H9 (cell line): ENCODE measurements around the gene GSK3A. TPM values are rescaled to one million over a fixed set of nuclear protein-coding genes. Genes with fewer than 3 reads are reported as not detected.

Source experiments
- DNase-seq: peaks from one replicate; pipeline ENCODE4 v3.0.0-alpha.2; 2017
- H2AFZ ChIP-seq: one replicate; pipeline ENCODE4 v1.6.1; 2013; ENCODE audit warnings: mild to moderate bottlenecking, low read length, control low read depth, moderate library complexity
- H2AK5ac ChIP-seq: 2 replicates; pipeline ENCODE4 v1.6.1; 2013; ENCODE audit warnings: low read length, control low read depth, mixed read lengths; ENCODE audit not compliant: insufficient read length
- H2BK120ac ChIP-seq: one replicate; pipeline ENCODE4 v1.6.1; 2013; ENCODE audit warnings: low read depth, mild to moderate bottlenecking, low read length, control low read depth, inconsistent platforms; ENCODE audit not compliant: poor library complexity, severe bottlenecking
- H2BK12ac ChIP-seq: 2 replicates; pipeline ENCODE4 v1.6.1; 2013; ENCODE audit warnings: low read length, control low read depth, mixed read lengths, low read depth; ENCODE audit not compliant: insufficient read length
- H2BK15ac ChIP-seq: 2 replicates; pipeline ENCODE4 v1.6.1; 2013; ENCODE audit warnings: low read depth, low read length, control low read depth
- H2BK20ac ChIP-seq: one replicate; pipeline ENCODE4 v1.6.1; 2013; ENCODE audit warnings: low read depth, mild to moderate bottlenecking, low read length, control low read depth, inconsistent platforms; ENCODE audit not compliant: poor library complexity, severe bottlenecking
- H2BK5ac ChIP-seq: 2 replicates; pipeline ENCODE4 v1.6.1; 2013; ENCODE audit warnings: low read length, control low read depth, mixed read lengths; ENCODE audit not compliant: insufficient read length
- H3K14ac ChIP-seq: 2 replicates; pipeline ENCODE4 v1.6.1; 2013; ENCODE audit warnings: low read length, control low read depth; ENCODE audit not compliant: insufficient read depth
- H3K18ac ChIP-seq: 2 replicates; pipeline ENCODE4 v1.6.1; 2013; ENCODE audit warnings: low read depth, mild to moderate bottlenecking, mixed read lengths, low read length, control low read depth; ENCODE audit not compliant: insufficient read length
- H3K23ac ChIP-seq: 2 replicates; pipeline ENCODE4 v1.6.1; 2013; ENCODE audit warnings: low read length, control low read depth, mixed read lengths, low read depth; ENCODE audit not compliant: insufficient read length
- H3K23me2 ChIP-seq: 2 replicates; pipeline ENCODE4 v1.6.1; 2013; ENCODE audit warnings: low read depth, mild to moderate bottlenecking, mixed read lengths, low read length, control low read depth; ENCODE audit not compliant: insufficient read length, poor library complexity, severe bottlenecking
- H3K27ac ChIP-seq: 2 replicates; pipeline ENCODE4 v1.5.1; 2013; ENCODE audit warnings: low read length, control low read depth, mixed read lengths, low read depth; ENCODE audit not compliant: insufficient read length
- H3K27me3 ChIP-seq: 2 replicates; pipeline ENCODE4 v1.6.1; 2013; ENCODE audit warnings: low read length, control low read depth, inconsistent platforms; ENCODE audit not compliant: insufficient read depth
- H3K4ac ChIP-seq: 2 replicates; pipeline ENCODE4 v1.6.1; 2013; ENCODE audit warnings: low read depth, mild to moderate bottlenecking, control low read depth, inconsistent platforms, low read length, moderate library complexity
- H3K4me1 ChIP-seq: 2 replicates; pipeline ENCODE4 v1.6.1; 2013; ENCODE audit warnings: low read length, control low read depth, inconsistent platforms; ENCODE audit not compliant: insufficient read depth
- H3K4me2 ChIP-seq: 2 replicates; pipeline ENCODE4 v1.6.1; 2013; ENCODE audit warnings: low read length, control low read depth, mixed read lengths; ENCODE audit not compliant: insufficient read length, insufficient read depth
- H3K56ac ChIP-seq: 2 replicates; pipeline ENCODE4 v1.6.1; 2013; ENCODE audit warnings: low read depth, mild to moderate bottlenecking, mixed read lengths, low read length, control low read depth; ENCODE audit not compliant: insufficient read length
- H3K79me1 ChIP-seq: 2 replicates; pipeline ENCODE4 v1.6.1; 2013; ENCODE audit warnings: low read depth, mild to moderate bottlenecking, moderate library complexity, low read length, control low read depth, inconsistent platforms; ENCODE audit not compliant: insufficient read depth, poor library complexity, severe bottlenecking
- H3K79me2 ChIP-seq: 2 replicates; pipeline ENCODE4 v1.6.1; 2013; ENCODE audit warnings: low read length, control low read depth, inconsistent platforms; ENCODE audit not compliant: insufficient read depth
- H3K9ac ChIP-seq: 2 replicates; pipeline ENCODE4 v1.6.1; 2013; ENCODE audit warnings: low read length, control low read depth, mixed read lengths; ENCODE audit not compliant: insufficient read length; ENCODE audit errors: extremely low read depth
- H3K9me3 ChIP-seq: one replicate; pipeline ENCODE4 v1.6.1; 2013; ENCODE audit warnings: low read depth, low read length, inconsistent platforms; ENCODE audit not compliant: control insufficient read depth
- H3T11ph ChIP-seq: one replicate; pipeline ENCODE4 v1.6.1; 2013; ENCODE audit warnings: mild to moderate bottlenecking, low read length, control low read depth, inconsistent platforms
- H4K20me1 ChIP-seq: one replicate; pipeline ENCODE4 v1.6.1; 2013; ENCODE audit not compliant: control insufficient read depth, insufficient read length, insufficient read depth
- H4K5ac ChIP-seq: 2 replicates; pipeline ENCODE4 v1.6.1; 2013; ENCODE audit warnings: low read depth, mild to moderate bottlenecking, mixed read lengths, low read length, control low read depth; ENCODE audit not compliant: insufficient read length
- H4K8ac ChIP-seq: replicated peaks from 2 replicates; pipeline ENCODE4 v1.6.1; 2013; ENCODE audit warnings: low read length, control low read depth, mixed read lengths, low read depth; ENCODE audit not compliant: insufficient read length
- H4K91ac ChIP-seq: 2 replicates; pipeline ENCODE4 v1.6.1; 2013; ENCODE audit warnings: low read depth, mild to moderate bottlenecking, moderate library complexity, mixed read lengths, low read length, control low read depth; ENCODE audit not compliant: insufficient read length
- H3K27ac Mint-ChIP-seq, 3 experiments: 2 replicates in 2 of 3; 3 replicates in 1 of 3; pipeline ENCODE4 v1.8.0; 2020 to 2021; ENCODE audit warnings: mixed read lengths in 3 of 3, mild to moderate bottlenecking in 1 of 3, moderate library complexity in 1 of 3
- H3K27me3 Mint-ChIP-seq: 2 replicates; pipeline ENCODE4 v1.8.0; 2021; ENCODE audit warnings: low read depth, mild to moderate bottlenecking, moderate library complexity, mixed read lengths
- H3K36me3 Mint-ChIP-seq, 3 experiments: 2 replicates in 2 of 3; 3 replicates in 1 of 3; pipeline ENCODE4 v1.8.0; 2020 to 2021; ENCODE audit warnings: low read depth in 3 of 3, mixed read lengths in 3 of 3; ENCODE audit not compliant: insufficient read depth in 1 of 3
- H3K4me1 Mint-ChIP-seq, 2 experiments: 2 replicates each; pipeline ENCODE4 v1.8.0; 2020; ENCODE audit warnings: mixed read lengths in 2 of 2
- H3K4me3 Mint-ChIP-seq, 2 experiments: 2 replicates in 1 of 2; 3 replicates in 1 of 2; pipeline ENCODE4 v1.8.0; 2020 to 2021; ENCODE audit warnings: mild to moderate bottlenecking in 2 of 2, mixed read lengths in 2 of 2, moderate library complexity in 1 of 2
- H3K9me3 Mint-ChIP-seq, 2 experiments: 2 replicates in 1 of 2; 3 replicates in 1 of 2; pipeline ENCODE4 v1.8.0; 2020; ENCODE audit warnings: mild to moderate bottlenecking in 2 of 2, mixed read lengths in 2 of 2, moderate library complexity in 1 of 2
- CTCF ChIP-seq: fragments of 200-600 bp; sonication (generic); conservative IDR thresholded peaks from 3 replicates; pipeline ENCODE4 v1.8.0; 2021; ENCODE audit warnings: antibody characterized with exemption, mild to moderate bottlenecking
- WGBS: extraction: QIAGEN DNeasy Blood & Tissue Kit; methylation state at CpG from one replicate; pipeline ENCODE4 v1.1.7; 2013; ENCODE audit warnings: missing lambda C conversion rate, low lambda C conversion rate, mixed read lengths; ENCODE audit not compliant: insufficient read length; ENCODE audit errors: extremely low coverage; 5-methylcytosine and 5-hydroxymethylcytosine counted together
- total RNA-seq: library from RNA; stranded (reverse); gene quantifications from 2 replicates; pipeline ENCODE4 v1.2.1, GENCODE V29; 2021

The GSK3A gene
- total RNA-seq, 1 experiment from 2014 or later, result 52.4 TPM

GRCh38 chr19:42193706-42194105, 48.7 kb downstream of the GSK3A start:
- H3K56ac ChIP-seq, result no peak overlapping the region
- DNase-seq, result no peak
- peaks cover 4% of the 10 kb centered on the region; the same call in 1 of the 2 replicates for H3K4me1 ChIP-seq
- no peak overlapping the region for H3K27ac ChIP-seq
- H3K9ac ChIP-seq, result no peak overlapping the region
- no peak overlapping the region for H2BK5ac ChIP-seq
- H3K79me1 ChIP-seq, result no peaks in the 10 kb centered on the region
- peaks cover 13 to 20% of the 10 kb centered on the region in 2 experiments for H3K4me1 Mint-ChIP-seq
- H4K8ac ChIP-seq, result no peak overlapping the region
- no peaks in the 10 kb centered on the region for H3K27me3 ChIP-seq
- H3K9me3 Mint-ChIP-seq, result peaks cover 6 to 8% of the 10 kb centered on the region in 2 experiments; a peak in 4 of 5 replicates
- no peak overlapping the region for H3K4ac ChIP-seq
- no peak overlapping the region for H4K91ac ChIP-seq
- no peak overlapping the region for H2BK20ac ChIP-seq
- H3K79me2 ChIP-seq, result no peaks in the 10 kb centered on the region
- H2BK12ac ChIP-seq, result no peak overlapping the region
- peaks cover 17 to 32% (median 30%) of the 10 kb centered on the region in 3 experiments for H3K36me3 Mint-ChIP-seq
- H2AFZ ChIP-seq, result no peak overlapping the region
- no peak overlapping the region for H2BK15ac ChIP-seq
- no peak overlapping the region for H4K5ac ChIP-seq
- no peak for TF ChIP-seq CTCF
- no peak overlapping the region for H3K4me3 Mint-ChIP-seq
- H4K20me1 ChIP-seq, result no peaks in the 10 kb centered on the region
- H3K27ac Mint-ChIP-seq, result no peak overlapping the region
- H3K9me3 ChIP-seq, result no peaks in the 10 kb centered on the region
- WGBS, result no CpG with 5 or more reads among the region's 3 CpGs
- H3K18ac ChIP-seq, result no peak overlapping the region
- H3K4me2 ChIP-seq, result no peak overlapping the region
- no peak overlapping the region for H2AK5ac ChIP-seq
- peaks cover 30% of the 10 kb centered on the region for H3K27me3 Mint-ChIP-seq
- H2BK120ac ChIP-seq, result no peak overlapping the region
- H3K23ac ChIP-seq, result no peak overlapping the region
- no peak overlapping the region for H3K14ac ChIP-seq
- H3K23me2 ChIP-seq, result no peaks in the 10 kb centered on the region
- H3T11ph ChIP-seq, result no peak overlapping the region
